K562 (cell line): ENCODE results near the gene TEX14. TPM values are rescaled to one million over a fixed set of nuclear protein-coding genes. Genes with fewer than 3 reads are reported as not detected.

Source experiments
- C11orf30 ChIP-seq: fragments of 450-650 bp; IDR thresholded peaks from 2 replicates; pipeline ENCODE4 v1.6.1; 2016; ENCODE audit warnings: low read depth, mild to moderate bottlenecking
- NCOA1 ChIP-seq: fragments of 450-650 bp; IDR thresholded peaks from 2 replicates; pipeline ENCODE4 v1.6.1; 2016; ENCODE audit warnings: low read depth
- NCOA6 ChIP-seq: fragments of 450-650 bp; IDR thresholded peaks from 2 replicates; pipeline ENCODE4 v1.6.1; 2017; ENCODE audit warnings: mild to moderate bottlenecking
- U2AF1 ChIP-seq: fragments of 200-400 bp; formaldehyde crosslinking; optimal IDR thresholded peaks from 2 replicates; pipeline ENCODE3; 2017; ENCODE audit warnings: mild to moderate bottlenecking, low read depth, low read length, moderate library complexity
- polyA plus RNA-seq, 8 experiments: library from polyadenylated mRNA; depleted of rRNA in 4 of 8; stranded (reverse) in 5 of 8; unstranded in 3 of 8; fragments of >200 nt; fragmentation: Nextera tagmentation in 2 of 8; fragmentation: Illumina TruSeq in 1 of 8; extraction: Ambion mirVana in 2 of 8; extraction: Trizol in 1 of 8; gene quantifications; 2 replicates each; pipeline versions ENCODE4 v1.2.1 to v1.2.3, GENCODE V29; 2011 to 2014; ENCODE audit warnings: inconsistent platforms in 1 of 8, missing spikeins in 1 of 8
- total RNA-seq, 7 experiments: library from RNA; depleted of rRNA in 6 of 7; stranded (reverse); fragments of >200 nt in 6 of 7; fragmentation: Illumina TruSeq in 2 of 7; extraction: Trizol in 2 of 7; gene quantifications; 2 replicates each; pipeline versions ENCODE4 v1.2.1 to v1.2.3, GENCODE V29; 2011 to 2021; ENCODE audit warnings: low replicate concordance in 1 of 7
- TF ChIP-seq, protein P1 (sequence below): fragments of 250-450 bp; sonication (Bioruptor Pico); IDR thresholded peaks from 2 replicates; pipeline ENCODE4 v1.5.0; 2022; ENCODE audit warnings: mild to moderate bottlenecking
- TF ChIP-seq, protein P2 (sequence below): fragments of 450-650 bp; IDR thresholded peaks from 2 replicates; pipeline ENCODE4 v1.6.1; 2016; ENCODE audit warnings: mild to moderate bottlenecking
- TF ChIP-seq, protein P3 (sequence below): fragments of 450-650 bp; IDR thresholded peaks from 2 replicates; pipeline ENCODE4 v1.6.1; 2018; ENCODE audit not compliant: partially characterized antibody
- TF ChIP-seq, protein P4 (sequence below), 3 experiments: fragments of 200-800 bp in 1 of 3; fragments of 250-450 bp in 1 of 3; fragments of 450-650 bp in 1 of 3; sonication (Bioruptor Pico) in 1 of 3; sonication (Bioruptor generic) in 1 of 3; formaldehyde crosslinking in 1 of 3; IDR thresholded peaks; 2 replicates each; pipeline versions ENCODE4 v1.6.1 to v1.8.0; 2016 to 2022; ENCODE audit warnings: mild to moderate bottlenecking in 2 of 3, missing genetic modification characterization in 2 of 3, missing compliant biosample characterization in 1 of 3, moderate library complexity in 1 of 3
- TF ChIP-seq, protein P5 (sequence below): fragments of 200-800 bp; sonication (Bioruptor generic); IDR thresholded peaks from 2 replicates; pipeline ENCODE4 v1.6.1; 2017; ENCODE audit warnings: missing genetic modification characterization, missing compliant biosample characterization

The TEX14 gene
- total and polyA plus RNA-seq, 9 of the 15 experiments (the other 6 are each of a cell fraction or from before 2014, with no cell fraction given): 0.05 to 0.12 (median 0.09) TPM; not detected in 1

DNA sequence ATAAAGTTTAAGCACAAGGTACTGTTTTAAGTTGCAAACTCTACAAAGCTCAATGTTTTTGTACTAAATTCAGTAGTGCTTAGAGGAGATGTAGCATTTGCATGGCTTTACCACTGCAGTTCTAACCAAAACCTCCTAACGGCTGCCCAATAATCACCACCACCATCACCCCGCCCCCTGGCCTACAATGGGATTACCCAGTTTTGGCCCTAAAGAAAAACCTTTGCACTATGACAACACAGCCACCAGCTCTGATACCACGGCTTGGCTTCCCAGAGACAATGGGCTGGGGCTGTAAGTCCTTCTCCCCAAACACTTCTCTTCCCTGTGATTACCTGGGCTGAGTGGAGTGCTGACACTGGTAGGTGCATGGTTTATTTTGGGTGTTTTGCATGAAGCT lies 119.0 kb downstream of the TEX14 start (continued):
- TF ChIP-seq C11orf30: no peak
- TF ChIP-seq, protein P1, sequence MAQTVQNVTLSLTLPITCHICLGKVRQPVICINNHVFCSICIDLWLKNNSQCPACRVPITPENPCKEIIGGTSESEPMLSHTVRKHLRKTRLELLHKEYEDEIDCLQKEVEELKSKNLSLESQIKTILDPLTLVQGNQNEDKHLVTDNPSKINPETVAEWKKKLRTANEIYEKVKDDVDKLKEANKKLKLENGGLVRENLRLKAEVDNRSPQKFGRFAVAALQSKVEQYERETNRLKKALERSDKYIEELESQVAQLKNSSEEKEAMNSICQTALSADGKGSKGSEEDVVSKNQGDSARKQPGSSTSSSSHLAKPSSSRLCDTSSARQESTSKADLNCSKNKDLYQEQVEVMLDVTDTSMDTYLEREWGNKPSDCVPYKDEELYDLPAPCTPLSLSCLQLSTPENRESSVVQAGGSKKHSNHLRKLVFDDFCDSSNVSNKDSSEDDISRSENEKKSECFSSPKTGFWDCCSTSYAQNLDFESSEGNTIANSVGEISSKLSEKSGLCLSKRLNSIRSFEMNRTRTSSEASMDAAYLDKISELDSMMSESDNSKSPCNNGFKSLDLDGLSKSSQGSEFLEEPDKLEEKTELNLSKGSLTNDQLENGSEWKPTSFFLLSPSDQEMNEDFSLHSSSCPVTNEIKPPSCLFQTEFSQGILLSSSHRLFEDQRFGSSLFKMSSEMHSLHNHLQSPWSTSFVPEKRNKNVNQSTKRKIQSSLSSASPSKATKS (CRISPR knock-in tag): no peak
- TF ChIP-seq NCOA6: no peak
- no peak for TF ChIP-seq U2AF1
- TF ChIP-seq, protein P2, sequence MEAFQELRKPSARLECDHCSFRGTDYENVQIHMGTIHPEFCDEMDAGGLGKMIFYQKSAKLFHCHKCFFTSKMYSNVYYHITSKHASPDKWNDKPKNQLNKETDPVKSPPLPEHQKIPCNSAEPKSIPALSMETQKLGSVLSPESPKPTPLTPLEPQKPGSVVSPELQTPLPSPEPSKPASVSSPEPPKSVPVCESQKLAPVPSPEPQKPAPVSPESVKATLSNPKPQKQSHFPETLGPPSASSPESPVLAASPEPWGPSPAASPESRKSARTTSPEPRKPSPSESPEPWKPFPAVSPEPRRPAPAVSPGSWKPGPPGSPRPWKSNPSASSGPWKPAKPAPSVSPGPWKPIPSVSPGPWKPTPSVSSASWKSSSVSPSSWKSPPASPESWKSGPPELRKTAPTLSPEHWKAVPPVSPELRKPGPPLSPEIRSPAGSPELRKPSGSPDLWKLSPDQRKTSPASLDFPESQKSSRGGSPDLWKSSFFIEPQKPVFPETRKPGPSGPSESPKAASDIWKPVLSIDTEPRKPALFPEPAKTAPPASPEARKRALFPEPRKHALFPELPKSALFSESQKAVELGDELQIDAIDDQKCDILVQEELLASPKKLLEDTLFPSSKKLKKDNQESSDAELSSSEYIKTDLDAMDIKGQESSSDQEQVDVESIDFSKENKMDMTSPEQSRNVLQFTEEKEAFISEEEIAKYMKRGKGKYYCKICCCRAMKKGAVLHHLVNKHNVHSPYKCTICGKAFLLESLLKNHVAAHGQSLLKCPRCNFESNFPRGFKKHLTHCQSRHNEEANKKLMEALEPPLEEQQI: no peak
- TF ChIP-seq, protein P3, sequence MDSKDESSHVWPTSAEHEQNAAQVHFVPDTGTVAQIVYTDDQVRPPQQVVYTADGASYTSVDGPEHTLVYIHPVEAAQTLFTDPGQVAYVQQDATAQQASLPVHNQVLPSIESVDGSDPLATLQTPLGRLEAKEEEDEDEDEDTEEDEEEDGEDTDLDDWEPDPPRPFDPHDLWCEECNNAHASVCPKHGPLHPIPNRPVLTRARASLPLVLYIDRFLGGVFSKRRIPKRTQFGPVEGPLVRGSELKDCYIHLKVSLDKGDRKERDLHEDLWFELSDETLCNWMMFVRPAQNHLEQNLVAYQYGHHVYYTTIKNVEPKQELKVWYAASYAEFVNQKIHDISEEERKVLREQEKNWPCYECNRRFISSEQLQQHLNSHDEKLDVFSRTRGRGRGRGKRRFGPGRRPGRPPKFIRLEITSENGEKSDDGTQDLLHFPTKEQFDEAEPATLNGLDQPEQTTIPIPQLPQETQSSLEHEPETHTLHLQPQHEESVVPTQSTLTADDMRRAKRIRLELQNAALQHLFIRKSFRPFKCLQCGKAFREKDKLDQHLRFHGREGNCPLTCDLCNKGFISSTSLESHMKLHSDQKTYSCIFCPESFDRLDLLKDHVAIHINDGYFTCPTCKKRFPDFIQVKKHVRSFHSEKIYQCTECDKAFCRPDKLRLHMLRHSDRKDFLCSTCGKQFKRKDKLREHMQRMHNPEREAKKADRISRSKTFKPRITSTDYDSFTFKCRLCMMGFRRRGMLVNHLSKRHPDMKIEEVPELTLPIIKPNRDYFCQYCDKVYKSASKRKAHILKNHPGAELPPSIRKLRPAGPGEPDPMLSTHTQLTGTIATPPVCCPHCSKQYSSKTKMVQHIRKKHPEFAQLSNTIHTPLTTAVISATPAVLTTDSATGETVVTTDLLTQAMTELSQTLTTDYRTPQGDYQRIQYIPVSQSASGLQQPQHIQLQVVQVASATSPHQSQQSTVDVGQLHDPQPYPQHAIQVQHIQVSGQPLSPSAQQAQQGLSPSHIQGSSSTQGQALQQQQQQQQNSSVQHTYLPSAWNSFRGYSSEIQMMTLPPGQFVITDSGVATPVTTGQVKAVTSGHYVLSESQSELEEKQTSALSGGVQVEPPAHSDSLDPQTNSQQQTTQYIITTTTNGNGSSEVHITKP: peak; percentile 49
- TF ChIP-seq, protein P4, sequence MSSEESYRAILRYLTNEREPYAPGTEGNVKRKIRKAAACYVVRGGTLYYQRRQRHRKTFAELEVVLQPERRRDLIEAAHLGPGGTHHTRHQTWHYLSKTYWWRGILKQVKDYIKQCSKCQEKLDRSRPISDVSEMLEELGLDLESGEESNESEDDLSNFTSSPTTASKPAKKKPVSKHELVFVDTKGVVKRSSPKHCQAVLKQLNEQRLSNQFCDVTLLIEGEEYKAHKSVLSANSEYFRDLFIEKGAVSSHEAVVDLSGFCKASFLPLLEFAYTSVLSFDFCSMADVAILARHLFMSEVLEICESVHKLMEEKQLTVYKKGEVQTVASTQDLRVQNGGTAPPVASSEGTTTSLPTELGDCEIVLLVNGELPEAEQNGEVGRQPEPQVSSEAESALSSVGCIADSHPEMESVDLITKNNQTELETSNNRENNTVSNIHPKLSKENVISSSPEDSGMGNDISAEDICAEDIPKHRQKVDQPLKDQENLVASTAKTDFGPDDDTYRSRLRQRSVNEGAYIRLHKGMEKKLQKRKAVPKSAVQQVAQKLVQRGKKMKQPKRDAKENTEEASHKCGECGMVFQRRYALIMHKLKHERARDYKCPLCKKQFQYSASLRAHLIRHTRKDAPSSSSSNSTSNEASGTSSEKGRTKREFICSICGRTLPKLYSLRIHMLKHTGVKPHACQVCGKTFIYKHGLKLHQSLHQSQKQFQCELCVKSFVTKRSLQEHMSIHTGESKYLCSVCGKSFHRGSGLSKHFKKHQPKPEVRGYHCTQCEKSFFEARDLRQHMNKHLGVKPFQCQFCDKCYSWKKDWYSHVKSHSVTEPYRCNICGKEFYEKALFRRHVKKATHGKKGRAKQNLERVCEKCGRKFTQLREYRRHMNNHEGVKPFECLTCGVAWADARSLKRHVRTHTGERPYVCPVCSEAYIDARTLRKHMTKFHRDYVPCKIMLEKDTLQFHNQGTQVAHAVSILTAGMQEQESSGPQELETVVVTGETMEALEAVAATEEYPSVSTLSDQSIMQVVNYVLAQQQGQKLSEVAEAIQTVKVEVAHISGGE (CRISPR knock-in tag; IDR thresholded peaks at IDR 0.05): peak in 1 of 3 experiments; percentile 31; a peak in 1 of 6 replicates
- no peak for TF ChIP-seq NCOA1
- TF ChIP-seq, protein P5, sequence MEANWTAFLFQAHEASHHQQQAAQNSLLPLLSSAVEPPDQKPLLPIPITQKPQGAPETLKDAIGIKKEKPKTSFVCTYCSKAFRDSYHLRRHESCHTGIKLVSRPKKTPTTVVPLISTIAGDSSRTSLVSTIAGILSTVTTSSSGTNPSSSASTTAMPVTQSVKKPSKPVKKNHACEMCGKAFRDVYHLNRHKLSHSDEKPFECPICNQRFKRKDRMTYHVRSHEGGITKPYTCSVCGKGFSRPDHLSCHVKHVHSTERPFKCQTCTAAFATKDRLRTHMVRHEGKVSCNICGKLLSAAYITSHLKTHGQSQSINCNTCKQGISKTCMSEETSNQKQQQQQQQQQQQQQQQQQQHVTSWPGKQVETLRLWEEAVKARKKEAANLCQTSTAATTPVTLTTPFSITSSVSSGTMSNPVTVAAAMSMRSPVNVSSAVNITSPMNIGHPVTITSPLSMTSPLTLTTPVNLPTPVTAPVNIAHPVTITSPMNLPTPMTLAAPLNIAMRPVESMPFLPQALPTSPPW (CRISPR knock-in tag): 0 out of 2 replicates have a peak, but pooled peaks have one; percentile 20
